B cell (primary cell): ENCODE results near the gene NBL1.

Experiments used
- CTCF ChIP-seq: fragments of 200-600 bp; IDR thresholded peaks from one replicate; pipeline ENCODE4 v1.8.0; 2022; ENCODE audit warnings: antibody characterized with exemption, mild to moderate bottlenecking
- EZH2 ChIP-seq: IDR thresholded peaks from 2 replicates; pipeline ENCODE4 v1.6.1; 2012; ENCODE audit warnings: borderline replicate concordance, low read depth, mild to moderate bottlenecking, moderate library complexity, low read length; ENCODE audit not compliant: insufficient read depth, poor library complexity, severe bottlenecking

GRCh38 chr1:19648689-19649088 lies 4.6 kb downstream of the NBL1 start:
- TF ChIP-seq CTCF (no peak), EZH2 (no peak)
